ENCODE data around the gene SHC4. TPM values are rescaled to one million over a fixed set of nuclear protein-coding genes. Genes with fewer than 3 reads are reported as not detected.
"Not testable (repeated sequence)": the region's sequence is repeated elsewhere in the genome, so short reads cannot be mapped to it uniquely, and the experiment has no call there.

The SHC4 gene
- total RNA-seq, 1 donor from 2014 or later, result under 0.01 TPM

- no peak for DNase-seq (ENCODE audit: low read depth in 2 of 2)
These were observed 39.0 kb downstream of the SHC4 start for GRCh38 chr15:48924528-48925393.

GRCh38 chr15:48922046-48922445, 41.7 kb downstream of the SHC4 start:
- no peak for DNase-seq (ENCODE audit: low read depth in 2 of 2)

GRCh38 chr15:48916721-48917120, 47.0 kb downstream of the SHC4 start:
- no peak for DNase-seq (ENCODE audit: low read depth in 2 of 2)

GRCh38 chr15:48915861-48916260, 47.9 kb downstream of the SHC4 start:
- DNase-seq (ENCODE audit: low read depth in 2 of 2), result no peak

GRCh38 chr15:48914717-48915116, 49.0 kb downstream of the SHC4 start:
- DNase-seq (ENCODE audit: low read depth in 2 of 2), result no peak

GRCh38 chr15:48913141-48913540, 50.6 kb downstream of the SHC4 start:
- DNase-seq (ENCODE audit: low read depth in 2 of 2), result peak; percentile 3 to 9

GRCh38 chr15:48910554-48910953, 53.2 kb downstream of the SHC4 start:
- DNase-seq (ENCODE audit: low read depth in 2 of 2), result not testable (repeated sequence)

- DNase-seq (ENCODE audit: low read depth in 2 of 2), result not testable (repeated sequence)
These were observed 54.4 kb downstream of the SHC4 start for GRCh38 chr15:48909313-48909712.

- no peak for DNase-seq (ENCODE audit: low read depth in 2 of 2)
These were observed 57.9 kb downstream of the SHC4 start for GRCh38 chr15:48905847-48906246.

GRCh38 chr15:48905216-48905615, 58.5 kb downstream of the SHC4 start:
- no peak for DNase-seq (ENCODE audit: low read depth in 2 of 2)

- no peak for DNase-seq (ENCODE audit: low read depth in 2 of 2)
These were observed 59.0 kb downstream of the SHC4 start for GRCh38 chr15:48904758-48905157.

GRCh38 chr15:48899793-48900192, 63.9 kb downstream of the SHC4 start:
- DNase-seq (ENCODE audit: low read depth in 2 of 2), result no peak

- no peak for DNase-seq (ENCODE audit: low read depth in 2 of 2)
These were observed 65.3 kb downstream of the SHC4 start for GRCh38 chr15:48898446-48898845.

GRCh38 chr15:48898032-48898431, 65.7 kb downstream of the SHC4 start:
- DNase-seq (ENCODE audit: low read depth in 2 of 2), result no peak

- DNase-seq (ENCODE audit: low read depth in 2 of 2), result no peak
These were observed 66.6 kb downstream of the SHC4 start for GRCh38 chr15:48896869-48897814.

GRCh38 chr15:48893311-48893710, 70.4 kb downstream of the SHC4 start:
- DNase-seq (ENCODE audit: low read depth in 2 of 2), result no peak

GRCh38 chr15:48891232-48891765, 72.4 kb downstream of the SHC4 start:
- no peak for DNase-seq (ENCODE audit: low read depth in 2 of 2)

- DNase-seq (ENCODE audit: low read depth in 2 of 2), result no peak
These were observed 73.2 kb downstream of the SHC4 start for GRCh38 chr15:48890375-48890972.

- no peak for DNase-seq (ENCODE audit: low read depth in 2 of 2)
These were observed 73.8 kb downstream of the SHC4 start for GRCh38 chr15:48889925-48890324.

GRCh38 chr15:48888836-48889235, 74.9 kb downstream of the SHC4 start:
- DNase-seq (ENCODE audit: low read depth in 2 of 2), result no peak

GRCh38 chr15:48888191-48888590, 75.5 kb downstream of the SHC4 start:
- DNase-seq (ENCODE audit: low read depth in 2 of 2), result no peak

- no peak for DNase-seq (ENCODE audit: low read depth in 2 of 2)
These were observed 76.6 kb downstream of the SHC4 start for GRCh38 chr15:48887144-48887543.
